AG09319 (cell line): Measurements from ENCODE around the gene PPP1R18.
"Not testable (repeated sequence)": the region's sequence is repeated elsewhere in the genome, so short reads cannot be mapped to it uniquely, and the experiment has no call there.

Experiments used
- DNase-seq: peaks from one replicate; pipeline ENCODE4 v3.0.0-alpha.2; 2010; ENCODE audit warnings: low read depth; ENCODE audit errors: extremely low read depth
- CTCF ChIP-seq: IDR thresholded peaks from 2 replicates; pipeline ENCODE4 v1.5.1; 2011; ENCODE audit warnings: low read depth, mild to moderate bottlenecking, inconsistent platforms, low read length, moderate library complexity

The PPP1R18 gene

GRCh38 chr6:30721198-30722024 lies 35.0 kb upstream of the PPP1R18 start:
- peak; percentile 82 for DNase-seq
- peak; percentile 12 for TF ChIP-seq CTCF

GRCh38 chr6:30720738-30721197 lies 34.3 kb upstream of the PPP1R18 start:
- DNase-seq: no peak
- no peak for TF ChIP-seq CTCF

DNA sequence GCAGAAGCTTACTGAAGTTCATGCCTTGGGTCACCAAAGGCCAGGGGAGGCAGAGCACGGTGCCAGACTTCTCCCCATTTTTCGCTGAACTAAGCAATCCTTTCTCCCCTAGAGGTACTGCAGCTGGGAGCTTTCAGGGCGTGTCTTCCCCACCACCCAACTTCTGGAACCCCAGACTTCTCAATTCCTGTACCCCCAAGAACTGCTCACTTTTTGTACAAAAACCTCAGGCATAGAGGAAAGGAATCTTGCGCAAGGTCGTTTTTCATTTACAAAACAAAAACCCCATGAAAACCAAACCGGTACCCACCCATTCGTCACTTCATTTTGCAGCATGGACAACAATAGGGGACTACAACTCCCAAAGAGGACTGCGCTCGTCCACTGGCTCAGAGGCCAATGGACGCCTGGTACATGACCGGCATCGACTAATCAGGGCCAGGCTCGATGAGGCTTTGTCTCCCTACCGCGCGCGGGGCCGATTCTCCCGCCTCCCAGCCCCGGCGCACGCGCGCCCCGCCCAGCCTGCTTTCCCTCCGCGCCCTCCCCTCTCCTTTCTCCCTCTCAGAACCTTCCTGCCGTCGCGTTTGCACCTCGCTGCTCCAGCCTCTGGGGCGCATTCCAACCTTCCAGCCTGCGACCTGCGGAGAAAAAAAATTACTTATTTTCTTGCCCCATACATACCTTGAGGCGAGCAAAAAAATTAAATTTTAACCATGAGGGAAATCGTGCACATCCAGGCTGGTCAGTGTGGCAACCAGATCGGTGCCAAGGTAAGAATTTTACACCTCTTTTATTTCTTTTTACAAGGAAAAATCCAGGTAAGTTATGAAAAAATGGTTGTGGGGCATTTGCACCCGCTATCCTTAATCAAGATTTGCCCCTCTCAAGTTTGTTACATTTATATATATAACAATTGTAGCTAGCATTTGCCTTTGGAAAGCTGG lies 33.6 kb upstream of the PPP1R18 start, which contains the start of gene TUBB:
TSS of gene TUBB (plus strand) at position 562 of the 947 bp plus-strand sequence. CDS start at position 717, 155 bp downstream.
- DNase-seq: peak; percentile 93
- TF ChIP-seq CTCF: no peak; the same call in 1 of the 2 replicates

GRCh38 chr6:30719356-30719755 lies 32.9 kb upstream of the PPP1R18 start:
- DNase-seq: no peak
- no peak for TF ChIP-seq CTCF

DNA sequence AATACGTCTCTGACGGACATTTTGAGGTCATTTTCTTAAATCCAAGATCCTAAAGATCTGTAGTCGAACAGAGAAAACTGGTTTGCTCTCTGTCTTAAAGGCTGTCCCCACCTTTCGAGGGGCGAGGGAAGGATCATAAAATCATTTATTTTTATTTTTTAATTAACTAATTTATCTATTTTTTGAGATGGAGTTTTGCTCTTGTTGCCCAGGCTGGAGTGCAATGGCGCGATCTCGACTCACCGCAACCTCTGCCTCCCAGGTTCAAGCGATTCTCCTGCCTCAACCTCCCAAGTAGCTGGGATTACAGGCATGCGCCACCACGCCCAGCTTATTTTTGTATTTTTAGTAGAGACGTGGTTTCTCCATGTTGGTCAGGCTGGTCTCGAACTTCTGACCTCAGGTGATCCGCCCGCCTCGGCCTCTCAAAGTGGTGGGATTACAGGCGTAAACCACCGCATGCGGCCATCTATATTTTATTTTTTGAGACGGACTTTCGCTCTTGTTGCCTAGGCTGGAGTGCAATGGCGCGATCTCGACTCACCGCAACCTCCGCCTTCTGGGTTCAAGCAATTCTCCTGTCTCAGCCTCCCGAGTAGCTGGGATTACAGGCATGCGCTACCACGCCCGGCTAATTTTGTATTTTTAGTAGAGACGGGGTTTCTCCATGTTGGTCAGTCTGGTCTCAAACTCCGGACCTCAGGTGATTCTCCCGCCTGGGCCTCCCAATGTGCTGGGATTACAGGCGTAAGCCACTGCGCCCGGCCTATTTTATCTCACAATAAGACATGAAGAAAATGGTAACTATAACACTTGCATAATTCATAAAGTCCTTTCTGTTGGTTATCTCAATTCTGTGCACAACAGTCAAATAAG lies 31.6 kb upstream of the PPP1R18 start:
- DNase-seq: not testable (repeated sequence)

DNA sequence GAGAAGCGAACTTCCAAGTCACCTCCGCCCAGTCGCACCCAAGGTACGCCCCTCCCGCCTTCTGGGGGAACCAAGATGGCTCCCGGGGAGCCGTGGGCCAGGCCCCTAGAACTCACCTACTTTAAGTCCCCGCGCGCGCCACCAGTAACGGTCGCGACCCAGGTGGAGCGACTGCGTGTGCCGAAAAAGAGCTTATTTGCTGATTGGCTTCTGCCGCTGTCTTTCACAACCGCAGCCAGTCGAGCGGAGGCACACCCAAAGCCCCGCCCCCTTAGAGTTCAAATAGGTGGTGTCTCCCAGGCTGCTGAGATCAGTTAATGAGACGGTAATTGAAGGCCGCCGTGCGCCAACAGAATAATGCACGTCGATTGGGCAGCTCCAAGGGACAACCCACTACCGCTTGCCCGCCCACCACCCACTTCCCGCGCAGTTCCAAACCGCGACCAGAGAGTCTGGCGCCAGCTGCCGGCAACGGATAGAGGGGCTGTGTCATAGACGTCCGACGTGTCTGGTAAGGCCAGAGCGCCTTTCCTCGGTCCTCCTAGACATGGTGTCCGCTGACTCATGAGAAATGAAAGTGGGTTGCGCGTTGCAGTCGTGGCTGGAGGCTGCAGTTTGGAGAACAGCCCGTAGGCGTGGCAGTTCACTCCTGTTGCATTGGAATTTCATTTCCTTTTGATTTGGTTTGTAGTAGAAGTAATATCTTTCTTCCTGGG lies 30.8 kb upstream of the PPP1R18 start, which contains the start of gene MDC1:
TSS of gene MDC1 (minus strand) at position 153 of the 716 bp plus-strand sequence. CDS start 2,106 bp downstream, outside the sequence.
- peak; percentile 32 for TF ChIP-seq CTCF
- DNase-seq: peak; percentile 100
